Activated CD8-positive, alpha-beta T cell treated with anti-CD3 and anti-CD28 coated beads, Interleukin-2, amount 10 ng/mL, durations not matched to agents 7 days and 5 days (primary cell): ENCODE results near the gene ZMYM5. TPM values are rescaled to one million over a fixed set of nuclear protein-coding genes. Genes with fewer than 3 reads are reported as not detected.
"Not testable (repeated sequence)": the region's sequence is repeated elsewhere in the genome, so short reads cannot be mapped to it uniquely, and the experiment has no call there.

ENCODE experiments used
- ATAC-seq: fragments of 150-1000 bp; cut with Tn5 transposase; one replicate; pipeline ENCODE4 v1.10.0; 2021; ENCODE audit warnings: moderate library complexity
- CTCF ChIA-PET: fragments of 350-600 bp; sonication (Branson Sonifier 250); formaldehyde crosslinking; loops from one replicate; lab custom pipeline; 2021; ENCODE audit warnings: antibody characterized with exemption; lab: Charles Lee
- POLR2A ChIA-PET: fragments of 350-600 bp; sonication (Branson Sonifier 250); formaldehyde crosslinking; loops from one replicate; lab custom pipeline; 2021; ENCODE audit warnings: antibody characterized with exemption; lab: Charles Lee
- DNase-seq: peaks from one replicate; pipeline ENCODE4 v3.0.0-alpha.2; 2020
- H3K27ac Mint-ChIP-seq: one replicate; pipeline ENCODE4 v1.8.0; 2021; ENCODE audit warnings: mild to moderate bottlenecking, mixed read lengths
- H3K27me3 Mint-ChIP-seq: one replicate; pipeline ENCODE4 v1.8.0; 2021; ENCODE audit warnings: low read depth, mixed read lengths
- H3K36me3 Mint-ChIP-seq: one replicate; pipeline ENCODE4 v1.8.0; 2021; ENCODE audit warnings: low read depth, mixed read lengths
- H3K4me1 Mint-ChIP-seq: one replicate; pipeline ENCODE4 v1.8.0; 2021; ENCODE audit warnings: low read depth, mixed read lengths
- H3K4me3 Mint-ChIP-seq: one replicate; pipeline ENCODE4 v1.8.0; 2021; ENCODE audit warnings: mild to moderate bottlenecking, mixed read lengths
- H3K9me3 Mint-ChIP-seq: one replicate; pipeline ENCODE4 v1.8.0; 2022; ENCODE audit warnings: mixed read lengths; ENCODE audit not compliant: insufficient read depth
- total RNA-seq, 2 experiments: library from RNA; stranded (reverse); gene quantifications; one replicate each; pipeline ENCODE4 v1.2.3, GENCODE V29; 2021

Gene ZMYM5
- total RNA-seq: 10 to 100 TPM; 15.8 to 18.2 TPM

- ChIA-PET POLR2A (interaction anchor here (0.6 to 3.3 kb wide), 18 partner anchors 11 to 1741 kb away, joined by 3 to 26 read pairs (median 4); partner anchors contain the start of genes MICU2, PSPC1 and ZMYM2), CTCF (interaction anchor here (0.9 to 3.2 kb wide), 4 partner anchors 11 to 96 kb away, joined by 4 to 15 read pairs (median 11); no protein-coding TSS in a partner anchor)
- peak; percentile 98 for DNase-seq
- H3K27me3 Mint-ChIP-seq: no peaks in the 10 kb centered on the region
- H3K36me3 Mint-ChIP-seq: peaks cover 28% of the 10 kb centered on the region
- ATAC-seq: peak; percentile 88
- peak within 1 kb of the TSS; percentile 99 for H3K27ac Mint-ChIP-seq
- no peaks in the 10 kb centered on the region for H3K9me3 Mint-ChIP-seq
- peak within 1 kb of the TSS; percentile 98 for H3K4me3 Mint-ChIP-seq
- H3K4me1 Mint-ChIP-seq: peaks cover 39% of the 10 kb centered on the region
These were observed at the start of gene ZMYM5 for GRCh38 chr13:19863323-19864023. Gene ZMYM5, minus strand, starts transcription at chr13:19863649. Its CDS starts 11,469 bp downstream, at chr13:19852180.

DNA sequence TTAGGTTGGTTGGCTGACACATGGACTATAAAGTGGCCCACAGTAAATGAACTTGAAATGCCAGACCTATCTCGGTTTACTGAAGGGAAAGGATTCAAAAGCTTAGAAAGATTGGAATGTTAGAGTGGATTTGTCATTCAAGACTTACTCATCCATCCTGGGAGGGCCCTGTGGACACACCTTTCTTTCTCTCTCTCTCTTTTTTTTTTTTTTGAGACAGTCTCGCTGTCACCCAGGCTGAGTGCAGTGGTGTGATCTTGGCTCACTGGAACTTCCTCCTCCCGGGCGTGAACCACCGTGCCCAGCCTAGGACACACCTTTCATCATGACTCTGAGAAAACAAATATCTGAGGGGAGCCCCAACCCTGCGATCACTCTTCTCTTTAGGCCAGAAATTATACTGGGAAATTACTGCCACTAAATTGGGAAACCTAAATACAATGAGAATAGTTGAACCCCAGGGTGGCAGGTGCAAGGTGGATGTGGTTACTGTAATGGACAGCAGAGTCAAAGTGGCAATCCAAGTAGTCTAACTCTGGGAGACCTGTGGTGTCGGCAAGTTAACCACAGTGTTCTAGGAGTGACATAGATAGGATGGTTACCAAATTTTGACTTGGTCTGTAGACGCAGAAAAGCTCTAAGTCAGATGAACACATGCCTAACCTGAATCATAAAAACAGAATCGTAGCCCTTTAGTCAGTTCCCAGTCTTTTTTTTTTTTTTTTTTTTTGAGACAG lies 47.1 kb upstream of the ZMYM5 start:
- POLR2A ChIA-PET: no interaction called here
- no peaks in the 10 kb centered on the region for H3K9me3 Mint-ChIP-seq
- no peak for ATAC-seq
- H3K4me1 Mint-ChIP-seq: peaks cover 4% of the 10 kb centered on the region
- no peak overlapping the region for H3K27ac Mint-ChIP-seq
- H3K27me3 Mint-ChIP-seq: peaks cover 1% of the 10 kb centered on the region
- no peaks in the 10 kb centered on the region for H3K36me3 Mint-ChIP-seq
- no peak for DNase-seq
- H3K4me3 Mint-ChIP-seq: no peak overlapping the region
- CTCF ChIA-PET: no interaction called here

DNA sequence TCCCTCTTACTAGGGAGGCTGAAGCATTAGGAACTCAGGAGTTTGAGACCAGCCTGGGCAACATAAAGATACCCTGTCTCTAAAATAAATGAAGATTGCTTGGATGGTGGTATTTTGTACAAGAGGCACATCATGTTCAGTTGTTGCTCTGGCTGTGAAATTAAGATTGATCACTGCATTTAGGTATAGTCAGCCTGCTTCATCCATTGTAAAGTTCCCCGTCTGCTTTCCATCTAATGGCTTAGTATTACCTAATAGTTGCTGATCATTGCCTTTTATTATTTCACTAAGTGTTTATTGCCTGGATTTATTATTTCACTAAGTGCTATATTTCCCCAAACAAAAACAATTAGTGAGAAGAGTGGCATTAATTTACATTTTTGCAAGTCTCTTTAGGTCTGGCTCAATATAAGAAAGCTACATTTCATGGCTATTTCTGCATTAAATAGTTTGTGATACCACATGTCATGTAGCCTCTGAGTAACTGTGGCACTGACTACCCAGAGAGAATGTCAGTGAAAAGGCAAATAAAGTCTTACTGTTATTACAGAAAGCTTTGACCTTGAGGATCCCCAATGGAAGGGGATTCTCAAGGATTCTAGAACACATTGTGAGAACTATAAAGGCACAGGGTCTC lies 45.0 kb upstream of the ZMYM5 start:
- no peak overlapping the region for H3K27ac Mint-ChIP-seq
- POLR2A ChIA-PET: no interaction called here
- DNase-seq (no peak), ATAC-seq (no peak)
- H3K4me3 Mint-ChIP-seq: no peak overlapping the region
- H3K36me3 Mint-ChIP-seq: no peaks in the 10 kb centered on the region
- CTCF ChIA-PET: no interaction called here
- peaks cover 1% of the 10 kb centered on the region for H3K27me3 Mint-ChIP-seq
- no peaks in the 10 kb centered on the region for H3K9me3 Mint-ChIP-seq
- peaks cover 4% of the 10 kb centered on the region for H3K4me1 Mint-ChIP-seq

- H3K9me3 Mint-ChIP-seq, POLR2A ChIA-PET, H3K4me3 Mint-ChIP-seq, ATAC-seq, DNase-seq, CTCF ChIA-PET, H3K4me1 Mint-ChIP-seq, H3K27me3 Mint-ChIP-seq, H3K27ac Mint-ChIP-seq, H3K36me3 Mint-ChIP-seq: not testable (repeated sequence)
These were observed 42.2 kb upstream of the ZMYM5 start for GRCh38 chr13:19905487-19906195.

GRCh38 chr13:19890030-19890429 lies 26.6 kb upstream of the ZMYM5 start:
- ATAC-seq (no peak), DNase-seq (no peak)
- no peaks in the 10 kb centered on the region for H3K27me3 Mint-ChIP-seq
- H3K9me3 Mint-ChIP-seq: no peaks in the 10 kb centered on the region
- no peaks in the 10 kb centered on the region for H3K4me1 Mint-ChIP-seq
- H3K27ac Mint-ChIP-seq: no peak overlapping the region
- no peak overlapping the region for H3K4me3 Mint-ChIP-seq
- ChIA-PET POLR2A (no interaction called here), CTCF (no interaction called here)
- H3K36me3 Mint-ChIP-seq: no peaks in the 10 kb centered on the region

DNA sequence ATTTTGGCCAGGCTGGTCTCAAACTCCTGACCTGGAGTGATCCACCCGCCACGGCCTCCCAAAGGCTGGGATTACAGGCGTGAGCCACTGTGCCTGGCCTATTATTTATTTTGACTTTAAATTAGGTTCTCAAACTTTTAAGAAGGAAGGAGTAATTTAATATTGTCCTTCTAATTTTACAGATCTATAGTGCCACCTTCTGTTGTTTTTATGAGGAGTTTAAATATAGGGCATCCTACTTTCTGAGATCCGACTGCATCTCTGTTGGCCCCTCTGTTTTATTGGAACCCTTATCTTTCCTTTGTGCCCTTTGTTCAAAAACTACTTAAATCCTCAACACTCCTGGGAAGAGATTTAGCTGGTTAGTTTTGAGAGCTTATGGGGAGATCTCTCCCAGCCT lies 25.4 kb upstream of the ZMYM5 start:
- H3K36me3 Mint-ChIP-seq: no peaks in the 10 kb centered on the region
- ATAC-seq (no peak), DNase-seq (no peak)
- ChIA-PET POLR2A (no interaction called here), CTCF (interaction anchor here (0.7 kb wide), 1 partner anchor 27 kb away, joined by 3 read pairs; no protein-coding TSS in a partner anchor)
- no peak overlapping the region for H3K27ac Mint-ChIP-seq
- H3K27me3 Mint-ChIP-seq: no peaks in the 10 kb centered on the region
- H3K4me1 Mint-ChIP-seq: no peaks in the 10 kb centered on the region
- no peaks in the 10 kb centered on the region for H3K9me3 Mint-ChIP-seq
- no peak overlapping the region for H3K4me3 Mint-ChIP-seq

DNA sequence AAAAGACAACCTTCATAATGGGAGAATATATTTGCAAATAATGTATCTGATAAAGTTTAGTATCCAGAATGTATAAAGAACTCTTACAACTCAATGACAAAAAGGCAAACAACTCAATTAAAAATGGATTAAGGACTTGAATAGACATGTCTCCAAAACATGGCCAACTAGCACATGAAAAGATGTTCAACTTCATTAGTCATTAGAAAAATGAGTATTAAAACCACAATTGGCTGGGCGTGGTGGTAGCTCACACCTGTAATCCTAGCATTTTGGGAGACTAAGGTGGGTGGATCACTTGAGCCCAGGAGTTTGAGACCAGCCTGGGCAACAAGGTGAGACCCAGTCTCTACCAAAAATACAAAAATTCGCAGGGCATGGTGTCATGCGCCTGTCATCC lies 18.8 kb upstream of the ZMYM5 start:
- ATAC-seq (no peak), DNase-seq (no peak)
- H3K4me3 Mint-ChIP-seq: no peak overlapping the region
- CTCF ChIA-PET: interaction anchor here (0.9 kb wide), 1 partner anchor 14 kb away, joined by 3 read pairs; no protein-coding TSS in a partner anchor
- H3K4me1 Mint-ChIP-seq: no peaks in the 10 kb centered on the region
- no peaks in the 10 kb centered on the region for H3K9me3 Mint-ChIP-seq
- POLR2A ChIA-PET: no interaction called here
- H3K27me3 Mint-ChIP-seq: peaks cover 4% of the 10 kb centered on the region
- H3K27ac Mint-ChIP-seq: no peak overlapping the region
- no peaks in the 10 kb centered on the region for H3K36me3 Mint-ChIP-seq

DNA sequence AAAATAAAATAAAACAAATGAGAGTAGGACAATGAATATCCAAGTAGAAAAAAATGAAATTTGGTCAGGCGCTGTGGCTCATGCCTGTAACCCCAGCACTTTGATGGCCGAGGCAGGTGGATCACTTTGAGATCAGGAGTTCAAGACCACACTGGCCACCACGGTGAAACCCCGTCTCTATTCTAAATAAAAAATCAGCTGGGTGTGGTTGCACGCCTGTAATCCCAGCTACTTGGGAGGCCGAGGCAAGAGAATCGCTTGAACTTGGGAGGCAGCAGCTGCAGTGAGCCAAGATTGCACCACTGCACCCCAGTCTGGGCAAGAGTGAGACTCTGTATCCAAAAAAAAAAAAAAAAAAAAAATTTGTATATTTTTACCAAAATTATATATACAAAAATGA lies 18.2 kb upstream of the ZMYM5 start:
- Mint-ChIP-seq H3K36me3 (no peaks in the 10 kb centered on the region), H3K4me1 (no peaks in the 10 kb centered on the region), H3K27me3 (peaks cover 4% of the 10 kb centered on the region), H3K4me3 (no peak overlapping the region), H3K9me3 (no peaks in the 10 kb centered on the region), H3K27ac (no peak overlapping the region)
- DNase-seq: no peak
- ChIA-PET POLR2A (no interaction called here), CTCF (interaction anchor here (0.9 kb wide), 1 partner anchor 14 kb away, joined by 3 read pairs; no protein-coding TSS in a partner anchor)
- no peak for ATAC-seq

- Mint-ChIP-seq H3K27me3 (no peaks in the 10 kb centered on the region), H3K9me3 (no peaks in the 10 kb centered on the region), H3K27ac (peak overlapping the region; percentile 95), H3K4me1 (peaks cover 30% of the 10 kb centered on the region), H3K4me3 (peak overlapping the region; percentile 98), H3K36me3 (peaks cover 18% of the 10 kb centered on the region)
- DNase-seq (peak; percentile 84), ATAC-seq (peak; percentile 10)
- ChIA-PET POLR2A (interaction anchor here (1.1 to 3.3 kb wide), 10 partner anchors 13 to 231 kb away, joined by 3 to 26 read pairs (median 6); partner anchors contain the start of gene PSPC1), CTCF (interaction anchor here (0.6 to 3.0 kb wide), 7 partner anchors 9 to 232 kb away, joined by 3 to 15 read pairs (median 4); partner anchors contain the start of gene MPHOSPH8)
These were observed 1.4 kb upstream of the ZMYM5 start for GRCh38 chr13:19864746-19865309.

DNA sequence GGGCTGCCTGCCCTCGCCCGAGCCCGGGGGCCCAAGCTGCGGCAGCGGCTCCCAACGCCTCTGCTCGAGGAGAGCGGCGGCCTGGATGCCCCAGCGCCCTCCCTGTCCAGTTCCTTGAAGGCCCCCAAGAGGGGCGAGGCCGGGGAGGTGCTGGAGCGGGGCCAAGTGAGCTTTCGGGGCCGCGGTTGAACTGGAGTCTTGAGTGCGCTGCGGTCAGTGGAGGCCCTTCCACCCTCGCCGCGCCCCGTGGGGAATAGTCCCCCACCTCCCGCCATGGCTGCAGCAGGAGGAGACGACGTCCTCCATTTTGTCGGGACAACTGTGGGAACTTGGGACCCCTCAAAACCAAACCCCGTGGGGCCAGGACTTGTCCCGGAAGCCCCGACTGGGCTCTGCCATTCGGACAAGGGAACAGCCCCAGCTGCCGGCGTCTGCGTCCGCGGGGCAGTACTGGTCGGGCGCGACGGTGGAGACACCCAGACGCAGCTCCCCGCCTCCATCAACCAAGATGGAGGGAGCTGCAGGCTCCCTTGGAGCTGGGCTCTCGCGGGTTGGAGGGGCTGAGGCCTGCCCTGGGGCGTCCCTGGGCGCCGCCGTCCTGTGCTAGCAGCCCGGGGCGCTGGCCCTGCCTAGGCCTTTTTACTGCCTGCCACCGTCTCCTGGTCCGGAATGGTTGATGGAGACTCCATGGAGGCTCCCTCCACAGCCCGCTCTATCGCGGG lies 736 bp upstream of the ZMYM5 start:
- H3K9me3 Mint-ChIP-seq: no peaks in the 10 kb centered on the region
- peak; percentile 42 for ATAC-seq
- peak overlapping the region; percentile 95 for H3K27ac Mint-ChIP-seq
- ChIA-PET CTCF (interaction anchor here (0.9 to 3.0 kb wide), 5 partner anchors 12 to 231 kb away, joined by 4 to 15 read pairs (median 4); partner anchors contain the start of gene MPHOSPH8), POLR2A (interaction anchor here (0.6 to 3.3 kb wide), 17 partner anchors 10 to 1740 kb away, joined by 3 to 26 read pairs (median 4); partner anchors contain the start of genes MICU2, PSPC1 and ZMYM2)
- H3K4me1 Mint-ChIP-seq: peaks cover 33% of the 10 kb centered on the region
- no peaks in the 10 kb centered on the region for H3K27me3 Mint-ChIP-seq
- peak; percentile 73 for DNase-seq
- peaks cover 21% of the 10 kb centered on the region for H3K36me3 Mint-ChIP-seq
- peak overlapping the region; percentile 98 for H3K4me3 Mint-ChIP-seq
